OCI-LY1 (cell line): ENCODE results near the gene PTPRM.
"Not testable (repeated sequence)": the region's sequence is repeated elsewhere in the genome, so short reads cannot be mapped to it uniquely, and the experiment has no call there.

Experiments used
- H2AFZ ChIP-seq: fragments of 200-600 bp; sonication (generic), shearing (Covaris generic); 2 replicates; pipeline ENCODE4 v1.6.0; 2014; ENCODE audit warnings: antibody characterized with exemption, mild to moderate bottlenecking, low read length
- H3F3A ChIP-seq: fragments of 200-600 bp; sonication (generic), shearing (Covaris generic); 2 replicates; pipeline ENCODE4 v1.6.0; 2014; ENCODE audit warnings: mild to moderate bottlenecking, antibody characterized with exemption, low read length, moderate library complexity; ENCODE audit not compliant: insufficient read depth
- H3K27ac ChIP-seq: fragments of 200-600 bp; sonication (generic); 2 replicates; pipeline ENCODE4 v1.5.1; 2014; ENCODE audit warnings: low read length, mixed run types, mild to moderate bottlenecking, low read depth; ENCODE audit not compliant: poor library complexity, severe bottlenecking
- H3K27me3 ChIP-seq: fragments of 200-600 bp; sonication (generic); 2 replicates; pipeline ENCODE4 v1.6.0; 2014; ENCODE audit warnings: antibody characterized with exemption, mild to moderate bottlenecking, low read length, moderate library complexity; ENCODE audit not compliant: insufficient read depth
- H3K36me3 ChIP-seq: fragments of 200-600 bp; sonication (generic); 2 replicates; pipeline ENCODE4 v1.6.1; 2014; ENCODE audit warnings: mild to moderate bottlenecking, antibody characterized with exemption, low read length, moderate library complexity, mixed read lengths; ENCODE audit not compliant: insufficient read depth
- H3K4me1 ChIP-seq: fragments of 200-600 bp; sonication (generic); 2 replicates; pipeline ENCODE4 v1.5.1; 2014; ENCODE audit warnings: mild to moderate bottlenecking, low read length, moderate library complexity; ENCODE audit not compliant: insufficient read depth, severe bottlenecking
- H3K4me2 ChIP-seq: fragments of 200-600 bp; sonication (generic), shearing (Covaris generic); 2 replicates; pipeline ENCODE4 v1.6.1; 2014; ENCODE audit warnings: low read length
- H3K4me3 ChIP-seq: fragments of 200-600 bp; sonication (generic); 2 replicates; pipeline ENCODE4 v1.5.1; 2014; ENCODE audit warnings: low read length, low read depth, mild to moderate bottlenecking, mixed read lengths; ENCODE audit not compliant: poor library complexity, severe bottlenecking
- H3K79me2 ChIP-seq: fragments of 200-600 bp; shearing (Covaris generic); 2 replicates; pipeline ENCODE4 v1.6.1; 2016; ENCODE audit warnings: mixed run types, low read length, mixed read lengths; ENCODE audit not compliant: insufficient read depth
- H3K9ac ChIP-seq: fragments of 200-600 bp; sonication (generic), shearing (Covaris generic); 2 replicates; pipeline ENCODE4 v1.6.1; 2014; ENCODE audit warnings: mild to moderate bottlenecking, low read length, mixed read lengths
- H3K9me2 ChIP-seq: fragments of 200-600 bp; sonication (generic), shearing (Covaris generic); 2 replicates; pipeline ENCODE4 v1.6.1; 2014; ENCODE audit warnings: low read depth, mild to moderate bottlenecking, low read length, mixed read lengths
- H3K9me3 ChIP-seq: fragments of 200-600 bp; shearing (Covaris generic); 2 replicates; pipeline ENCODE4 v1.6.1; 2014; ENCODE audit warnings: low read length, mixed read lengths
- H4K20me1 ChIP-seq: fragments of 200-600 bp; sonication (generic), shearing (Covaris generic); 2 replicates; pipeline ENCODE4 v1.6.0; 2016; ENCODE audit warnings: mild to moderate bottlenecking, low read length; ENCODE audit not compliant: insufficient read depth
- CTCF ChIP-seq: fragments of 200-600 bp; sonication (generic), shearing (Covaris generic); IDR thresholded peaks from 2 replicates; pipeline ENCODE4 v1.5.1; 2017; ENCODE audit warnings: mild to moderate bottlenecking, antibody characterized with exemption, low read length, moderate library complexity, mixed read lengths
- EZH2 ChIP-seq: fragments of 200-600 bp; sonication (generic), shearing (Covaris generic); IDR thresholded peaks from 2 replicates; pipeline ENCODE4 v1.8.0; 2017; ENCODE audit warnings: borderline replicate concordance, mixed run types, mild to moderate bottlenecking, antibody characterized with exemption, low read length, moderate library complexity, mixed read lengths

PTPRM gene

GRCh38 chr18:8439055-8439454, 871.9 kb downstream of the PTPRM start:
- Histone ChIP-seq H3K27me3 (peaks cover 6% of the 10 kb centered on the region; the same call in 1 of the 2 replicates), H3K4me1 (no peaks in the 10 kb centered on the region), H3K9me3 (no peaks in the 10 kb centered on the region), H3K79me2 (no peaks in the 10 kb centered on the region), H2AFZ (no peak overlapping the region), H3K4me2 (no peak overlapping the region), H3K4me3 (no peak overlapping the region), H3F3A (no peaks in the 10 kb centered on the region), H3K36me3 (no peaks in the 10 kb centered on the region), H3K9me2 (no peaks in the 10 kb centered on the region), H4K20me1 (no peaks in the 10 kb centered on the region), H3K27ac (no peak overlapping the region), H3K9ac (no peak overlapping the region)
- TF ChIP-seq EZH2 (no peak), CTCF (no peak)

- Histone ChIP-seq H4K20me1 (no peaks in the 10 kb centered on the region), H2AFZ (no peak overlapping the region), H3K9me2 (no peaks in the 10 kb centered on the region), H3K79me2 (no peaks in the 10 kb centered on the region), H3K9ac (no peak overlapping the region), H3K27ac (no peak overlapping the region), H3K4me1 (no peaks in the 10 kb centered on the region), H3K27me3 (no peaks in the 10 kb centered on the region), H3K4me3 (no peak overlapping the region), H3F3A (no peaks in the 10 kb centered on the region), H3K9me3 (no peaks in the 10 kb centered on the region), H3K36me3 (no peaks in the 10 kb centered on the region), H3K4me2 (no peak overlapping the region)
- no peak for TF ChIP-seq EZH2
These were observed 876.4 kb downstream of the PTPRM start for GRCh38 chr18:8443505-8443904.

GRCh38 chr18:8446936-8447335, 879.8 kb downstream of the PTPRM start:
- not testable (repeated sequence) for H3K4me1 ChIP-seq, H2AFZ ChIP-seq, H3K36me3 ChIP-seq, H3K9me2 ChIP-seq, H3K27ac ChIP-seq, H3K27me3 ChIP-seq, H3K4me3 ChIP-seq, H3K9ac ChIP-seq, H3K4me2 ChIP-seq, H3K79me2 ChIP-seq, H3K9me3 ChIP-seq, H3F3A ChIP-seq, H4K20me1 ChIP-seq

- Histone ChIP-seq H3K9me3 (no peaks in the 10 kb centered on the region), H3K79me2 (no peaks in the 10 kb centered on the region), H3K4me3 (no peak overlapping the region), H2AFZ (no peak overlapping the region), H3K27ac (no peak overlapping the region), H3K9me2 (no peaks in the 10 kb centered on the region), H3K27me3 (no peaks in the 10 kb centered on the region), H3F3A (no peaks in the 10 kb centered on the region), H3K4me1 (no peaks in the 10 kb centered on the region), H3K36me3 (no peaks in the 10 kb centered on the region), H3K9ac (no peak overlapping the region), H3K4me2 (no peak overlapping the region), H4K20me1 (no peaks in the 10 kb centered on the region)
- TF ChIP-seq EZH2 = no peak
- no peak for TF ChIP-seq CTCF
These were observed 881.0 kb downstream of the PTPRM start for GRCh38 chr18:8448130-8448529.
